Hepatocyte (in vitro differentiated cells): ENCODE measurements around the gene EEFSEC. TPM values are rescaled to one million over a fixed set of nuclear protein-coding genes. Genes with fewer than 3 reads are reported as not detected.
A peak's percentile ranks its signal among the peaks of the same experiment; 100 is the strongest.

ENCODE experiments used
- DNase-seq: peaks from one replicate; pipeline ENCODE4 v3.0.0-alpha.2; 2016; ENCODE audit warnings: low spot score
- H2AFZ ChIP-seq: fragments of 200-600 bp; sonication (generic); 2 replicates; pipeline ENCODE4 v1.6.0; 2016; ENCODE audit warnings: antibody characterized with exemption, mild to moderate bottlenecking
- H3K27ac ChIP-seq: fragments of 200-600 bp; sonication (generic); 2 replicates; pipeline ENCODE4 v1.5.1; 2016; ENCODE audit warnings: mild to moderate bottlenecking
- H3K27me3 ChIP-seq: fragments of 200-600 bp; sonication (generic); 2 replicates; pipeline ENCODE4 v1.6.1; 2016
- H3K36me3 ChIP-seq: fragments of 200-600 bp; sonication (generic); replicated peaks from 2 replicates; pipeline ENCODE4 v1.5.1; 2016; ENCODE audit warnings: low read depth; ENCODE audit not compliant: insufficient read depth
- H3K4me1 ChIP-seq: fragments of 200-600 bp; sonication (generic); 2 replicates; pipeline ENCODE4 v1.5.1; 2016; ENCODE audit warnings: mild to moderate bottlenecking, moderate library complexity; ENCODE audit not compliant: insufficient read depth
- H3K4me2 ChIP-seq: fragments of 200-600 bp; sonication (generic); 2 replicates; pipeline ENCODE4 v1.6.0; 2016
- H3K4me3 ChIP-seq: fragments of 200-600 bp; sonication (generic); 2 replicates; pipeline ENCODE4 v1.5.1; 2016; ENCODE audit warnings: mild to moderate bottlenecking
- H3K79me2 ChIP-seq: fragments of 200-600 bp; sonication (generic); 2 replicates; pipeline ENCODE4 v1.6.0; 2017; ENCODE audit warnings: mild to moderate bottlenecking
- H3K9me2 ChIP-seq: fragments of 200-600 bp; sonication (generic); replicated peaks from 2 replicates; pipeline ENCODE4 v1.6.0; 2017; ENCODE audit warnings: mild to moderate bottlenecking; ENCODE audit not compliant: insufficient read depth
- H3K9me3 ChIP-seq: fragments of 200-600 bp; sonication (generic); 2 replicates; pipeline ENCODE4 v1.5.1; 2016; ENCODE audit warnings: low read depth, mild to moderate bottlenecking
- H4K20me1 ChIP-seq: fragments of 200-600 bp; sonication (generic); 2 replicates; pipeline ENCODE4 v1.6.0; 2016; ENCODE audit warnings: mild to moderate bottlenecking; ENCODE audit not compliant: insufficient read depth, poor library complexity, severe bottlenecking
- CTCF ChIP-seq: fragments of 200-600 bp; sonication (generic); IDR thresholded peaks from 2 replicates; pipeline ENCODE4 v1.5.1; 2016; ENCODE audit warnings: antibody characterized with exemption, mild to moderate bottlenecking; ENCODE audit not compliant: poor library complexity
- EZH2 ChIP-seq: fragments of 200-600 bp; sonication (generic); IDR thresholded peaks from 2 replicates; pipeline ENCODE4 v1.6.1; 2016; ENCODE audit warnings: antibody characterized with exemption, mild to moderate bottlenecking, borderline replicate concordance
- EZH2phosphoT487 ChIP-seq: fragments of 200-600 bp; sonication (generic); IDR thresholded peaks from one replicate; pipeline ENCODE4 v1.6.1; 2018; ENCODE audit warnings: antibody characterized with exemption, mild to moderate bottlenecking, low read depth, moderate library complexity; ENCODE audit not compliant: unreplicated experiment, severe bottlenecking
- WGBS: methylation state at CpG from one replicate; pipeline ENCODE4 v1.1.6; 2016; ENCODE audit warnings: low lambda C conversion rate; ENCODE audit errors: missing lambda C conversion rate; 5-methylcytosine and 5-hydroxymethylcytosine counted together
- polyA plus RNA-seq: library from polyadenylated mRNA; unstranded; fragments of >200 nt; fragmentation: Nextera tagmentation; extraction: Ambion mirVana; gene quantifications from 2 replicates; pipeline ENCODE4 v1.2.1, GENCODE V29; 2016
- total RNA-seq: library from RNA; depleted of rRNA; stranded (reverse); fragments of >200 nt; gene quantifications from 2 replicates; pipeline ENCODE4 v1.2.3, GENCODE V29; 2014

EEFSEC gene, protein sequence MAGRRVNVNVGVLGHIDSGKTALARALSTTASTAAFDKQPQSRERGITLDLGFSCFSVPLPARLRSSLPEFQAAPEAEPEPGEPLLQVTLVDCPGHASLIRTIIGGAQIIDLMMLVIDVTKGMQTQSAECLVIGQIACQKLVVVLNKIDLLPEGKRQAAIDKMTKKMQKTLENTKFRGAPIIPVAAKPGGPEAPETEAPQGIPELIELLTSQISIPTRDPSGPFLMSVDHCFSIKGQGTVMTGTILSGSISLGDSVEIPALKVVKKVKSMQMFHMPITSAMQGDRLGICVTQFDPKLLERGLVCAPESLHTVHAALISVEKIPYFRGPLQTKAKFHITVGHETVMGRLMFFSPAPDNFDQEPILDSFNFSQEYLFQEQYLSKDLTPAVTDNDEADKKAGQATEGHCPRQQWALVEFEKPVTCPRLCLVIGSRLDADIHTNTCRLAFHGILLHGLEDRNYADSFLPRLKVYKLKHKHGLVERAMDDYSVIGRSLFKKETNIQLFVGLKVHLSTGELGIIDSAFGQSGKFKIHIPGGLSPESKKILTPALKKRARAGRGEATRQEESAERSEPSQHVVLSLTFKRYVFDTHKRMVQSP
- total RNA-seq (9.2 and 9.8 TPM in 2 replicates), polyA plus RNA-seq (16.4 and 17.5 TPM in 2 replicates)

- no peaks in the 10 kb centered on the region for H4K20me1 ChIP-seq
- peak; percentile 86 for DNase-seq
- H3K9me2 ChIP-seq = no peaks in the 10 kb centered on the region
- H3K27me3 ChIP-seq = no peaks in the 10 kb centered on the region
- H3K9me3 ChIP-seq = no peaks in the 10 kb centered on the region
- peak within 1 kb of the TSS; percentile 88 for H2AFZ ChIP-seq
- H3K4me2 ChIP-seq = peak within 1 kb of the TSS; percentile 87
- WGBS = under 1% methylated on average over 50 of the region's 96 CpGs
- no peak for TF ChIP-seq EZH2phosphoT487
- TF ChIP-seq EZH2 = no peak
- TF ChIP-seq CTCF = no peak
- no peaks in the 10 kb centered on the region for H3K36me3 ChIP-seq
- H3K79me2 ChIP-seq = peaks cover 23% of the 10 kb centered on the region
- peak within 1 kb of the TSS; percentile 64 for H3K4me3 ChIP-seq
- H3K27ac ChIP-seq = peak within 1 kb of the TSS; percentile 75
- peaks cover 7% of the 10 kb centered on the region for H3K4me1 ChIP-seq
Observed at GRCh38 chr3:128153156-128154041, at the start of gene EEFSEC. Gene EEFSEC, plus strand, starts transcription at chr3:128153481. Its CDS starts 27 bp downstream, at chr3:128153508.

DNA sequence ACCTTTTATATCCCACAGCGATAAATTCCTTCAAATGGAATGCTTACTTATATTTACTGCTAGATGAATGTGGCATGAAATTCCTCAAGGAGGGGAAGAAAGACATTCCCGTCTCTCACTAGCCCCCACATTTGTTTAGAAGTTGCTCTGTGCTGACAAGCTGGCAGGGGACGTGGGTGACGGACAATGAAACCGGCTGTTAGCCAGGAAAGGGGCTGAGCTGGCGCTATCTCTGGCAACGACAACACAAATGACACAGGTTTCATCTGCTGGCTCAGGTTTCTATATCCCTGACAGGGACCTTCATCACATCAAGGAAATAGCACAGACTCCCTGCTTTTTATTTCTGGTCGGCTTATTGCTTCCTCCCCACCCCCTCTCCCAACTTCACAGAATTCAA, 45.4 kb upstream of the EEFSEC start:
- WGBS = 57% methylated on average over 8 of the region's 8 CpGs

DNA sequence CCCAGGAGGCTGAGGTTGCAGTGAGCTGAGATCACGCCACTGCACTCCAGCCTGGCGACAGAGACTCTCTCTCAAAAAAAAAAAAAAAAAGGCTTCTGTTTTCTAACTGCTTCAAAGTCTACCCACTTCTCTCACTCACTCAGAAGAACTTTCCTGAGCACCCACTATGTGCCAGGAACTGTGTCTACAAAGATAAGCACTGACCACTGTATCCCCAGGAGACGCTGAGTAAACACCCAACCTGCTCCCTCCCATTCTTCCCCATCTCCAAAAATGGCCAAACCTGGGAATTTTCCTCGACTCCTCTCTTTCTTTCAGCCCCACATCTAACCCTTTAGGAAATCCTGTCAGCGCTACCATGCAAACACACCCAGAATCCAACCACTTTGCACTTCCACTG, 42.1 kb upstream of the EEFSEC start:
- H3K79me2 ChIP-seq = peaks cover 4% of the 10 kb centered on the region
- no peaks in the 10 kb centered on the region for H3K4me1 ChIP-seq
- 98% methylated on average over 4 of the region's 5 CpGs for WGBS
- no peak overlapping the region for H3K4me3 ChIP-seq
- no peaks in the 10 kb centered on the region for H3K9me3 ChIP-seq
- no peaks in the 10 kb centered on the region for H3K27me3 ChIP-seq
- no peak for DNase-seq
- TF ChIP-seq EZH2 (no peak), CTCF (no peak), EZH2phosphoT487 (no peak)
- H2AFZ ChIP-seq = no peak overlapping the region
- H3K4me2 ChIP-seq = no peak overlapping the region
- H4K20me1 ChIP-seq = no peaks in the 10 kb centered on the region
- H3K36me3 ChIP-seq = no peaks in the 10 kb centered on the region
- H3K27ac ChIP-seq = no peak overlapping the region
- H3K9me2 ChIP-seq = no peaks in the 10 kb centered on the region

More for the DNA sequence above, 45.4 kb upstream of the EEFSEC start:
- Histone ChIP-seq H3K27me3 (no peaks in the 10 kb centered on the region), H3K4me1 (no peaks in the 10 kb centered on the region), H3K9me2 (no peaks in the 10 kb centered on the region), H3K9me3 (no peaks in the 10 kb centered on the region), H3K27ac (no peak overlapping the region), H2AFZ (no peak overlapping the region), H3K4me3 (no peak overlapping the region), H3K4me2 (no peak overlapping the region), H3K79me2 (no peaks in the 10 kb centered on the region), H3K36me3 (no peaks in the 10 kb centered on the region), H4K20me1 (no peaks in the 10 kb centered on the region)
- TF ChIP-seq EZH2phosphoT487 (no peak), CTCF (no peak), EZH2 (no peak)
- no peak for DNase-seq
